HEK293 (cell line): ENCODE results near the gene ZNF594.
"Not testable (repeated sequence)": the region's sequence is repeated elsewhere in the genome, so short reads cannot be mapped to it uniquely, and the experiment has no call there.

Experiments used
- CTCF ChIA-PET: fragments of 350-600 bp; formaldehyde crosslinking; extraction: SDS; loops from one replicate; lab custom pipeline; 2021; ENCODE audit warnings: antibody characterized with exemption; lab: Yijun Ruan, JAX
- POLR2A ChIA-PET: fragments of 300-600 bp; formaldehyde crosslinking; extraction: SDS; loops from one replicate; lab custom pipeline; 2020; ENCODE audit warnings: antibody characterized with exemption, inconsistent platforms; lab: Yijun Ruan, JAX
- H3K27ac ChIP-seq: fragments of 200-500 bp; sonication (Bioruptor generic); 2 replicates; pipeline ENCODE4 v1.5.1; 2014; ENCODE audit warnings: low read depth, low read length, control low read depth, inconsistent platforms; ENCODE audit errors: extremely low read depth
- H3K36me3 ChIP-seq, 2 experiments: fragments of 200-500 bp in 1 of 2; sonication (Bioruptor generic) in 1 of 2; 1 replicate in 1 of 2; 2 replicates in 1 of 2; pipeline ENCODE4 v1.5.1; 2014 to 2017; ENCODE audit warnings: inconsistent platforms in 2 of 2, low read length in 2 of 2; ENCODE audit not compliant: control insufficient read depth in 2 of 2, insufficient read depth in 1 of 2
- H3K4me1 ChIP-seq: fragments of 200-500 bp; sonication (Bioruptor generic); 2 replicates; pipeline ENCODE4 v1.5.1; 2014; ENCODE audit warnings: mild to moderate bottlenecking, low read length, inconsistent platforms; ENCODE audit not compliant: control insufficient read depth, insufficient read depth
- H3K4me3 ChIP-seq: 2 replicates; pipeline ENCODE4 v1.5.1; 2011; ENCODE audit warnings: low read depth, mild to moderate bottlenecking, control low read depth, low read length, moderate library complexity
- H3K9me3 ChIP-seq: fragments of 200-500 bp; sonication (Bioruptor generic); 2 replicates; pipeline ENCODE4 v1.5.1; 2014; ENCODE audit warnings: low read depth, low read length, inconsistent platforms; ENCODE audit not compliant: control insufficient read depth, insufficient read depth
- BCL11A ChIP-seq: fragments of 450-650 bp; formaldehyde crosslinking; IDR thresholded peaks from 2 replicates; pipeline ENCODE4 v1.5.1; 2016; ENCODE audit warnings: low read depth, missing biosample characterization, missing genetic modification characterization
- MZF1 ChIP-seq: fragments of 450-650 bp; formaldehyde crosslinking; IDR thresholded peaks from 2 replicates; pipeline ENCODE4 v1.5.1; 2017; ENCODE audit warnings: missing biosample characterization, missing genetic modification characterization, borderline replicate concordance
- OSR2 ChIP-seq: fragments of 450-650 bp; formaldehyde crosslinking; IDR thresholded peaks from 2 replicates; pipeline ENCODE4 v1.5.1; 2016; ENCODE audit warnings: missing biosample characterization, missing genetic modification characterization
- PRDM4 ChIP-seq: fragments of 450-650 bp; formaldehyde crosslinking; IDR thresholded peaks from 2 replicates; pipeline ENCODE4 v1.5.1; 2017; ENCODE audit warnings: missing biosample characterization, missing genetic modification characterization
- REPIN1 ChIP-seq: fragments of 450-650 bp; formaldehyde crosslinking; IDR thresholded peaks from 2 replicates; pipeline ENCODE4 v1.5.1; 2017; ENCODE audit warnings: missing biosample characterization, missing genetic modification characterization, low read depth
- SP3 ChIP-seq: fragments of 450-650 bp; formaldehyde crosslinking; IDR thresholded peaks from 2 replicates; pipeline ENCODE4 v1.5.1; 2016; ENCODE audit warnings: missing biosample characterization, missing genetic modification characterization
- TCF7L2 ChIP-seq: IDR thresholded peaks from 2 replicates; pipeline ENCODE4 v1.6.1; 2011; ENCODE audit warnings: low read depth, mild to moderate bottlenecking, inconsistent platforms, low read length, moderate library complexity, borderline replicate concordance
- ZBTB20 ChIP-seq: fragments of 450-650 bp; formaldehyde crosslinking; IDR thresholded peaks from 2 replicates; pipeline ENCODE4 v1.5.1; 2016; ENCODE audit warnings: missing biosample characterization, missing genetic modification characterization
- ZFP3 ChIP-seq: fragments of 450-650 bp; formaldehyde crosslinking; IDR thresholded peaks from 2 replicates; pipeline ENCODE4 v1.5.1; 2016; ENCODE audit warnings: low read depth, missing biosample characterization, missing genetic modification characterization
- ZNF654 ChIP-seq: fragments of 450-650 bp; formaldehyde crosslinking; IDR thresholded peaks from 2 replicates; pipeline ENCODE4 v1.5.1; 2016; ENCODE audit warnings: low read depth, missing biosample characterization, missing genetic modification characterization
- ZNF837 ChIP-seq: fragments of 450-650 bp; formaldehyde crosslinking; IDR thresholded peaks from 2 replicates; pipeline ENCODE4 v1.5.1; 2016; ENCODE audit warnings: missing biosample characterization, missing genetic modification characterization
- TF ChIP-seq, protein P1 (sequence below): fragments of 450-650 bp; formaldehyde crosslinking; IDR thresholded peaks from 2 replicates; pipeline ENCODE4 v1.5.1; 2016; ENCODE audit warnings: missing biosample characterization, missing genetic modification characterization

ZNF594 gene

GRCh38 chr17:5135726-5136579 is 55.7 kb downstream of the ZNF594 start:
- CTCF ChIA-PET: interaction anchor here (0.6 kb wide), 1 partner anchor 412 kb away, joined by 4 read pairs; no protein-coding TSS in a partner anchor
- TF ChIP-seq, protein P1, sequence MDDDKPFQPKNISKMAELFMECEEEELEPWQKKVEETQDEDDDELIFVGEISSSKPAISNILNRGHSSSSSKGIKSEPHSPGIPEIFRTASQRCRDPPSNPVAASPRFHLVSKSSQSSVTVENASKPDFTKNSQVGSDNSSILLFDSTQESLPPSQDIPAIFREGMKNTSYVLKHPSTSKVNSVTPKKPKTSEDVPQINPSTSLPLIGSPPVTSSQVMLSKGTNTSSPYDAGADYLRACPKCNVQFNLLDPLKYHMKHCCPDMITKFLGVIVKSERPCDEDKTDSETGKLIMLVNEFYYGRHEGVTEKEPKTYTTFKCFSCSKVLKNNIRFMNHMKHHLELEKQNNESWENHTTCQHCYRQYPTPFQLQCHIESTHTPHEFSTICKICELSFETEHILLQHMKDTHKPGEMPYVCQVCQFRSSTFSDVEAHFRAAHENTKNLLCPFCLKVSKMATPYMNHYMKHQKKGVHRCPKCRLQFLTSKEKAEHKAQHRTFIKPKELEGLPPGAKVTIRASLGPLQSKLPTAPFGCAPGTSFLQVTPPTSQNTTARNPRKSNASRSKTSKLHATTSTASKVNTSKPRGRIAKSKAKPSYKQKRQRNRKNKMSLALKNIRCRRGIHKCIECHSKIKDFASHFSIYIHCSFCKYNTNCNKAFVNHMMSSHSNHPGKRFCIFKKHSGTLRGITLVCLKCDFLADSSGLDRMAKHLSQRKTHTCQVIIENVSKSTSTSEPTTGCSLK (tag by site-specific recombination): no peak
- TF ChIP-seq PRDM4 (tag by site-specific recombination) (no peak), MZF1 (tag by site-specific recombination) (no peak), ZFP3 (no peak), SP3 (tag by site-specific recombination) (no peak), TCF7L2 (no peak), OSR2 (tag by site-specific recombination) (no peak), ZBTB20 (no peak), ZNF837 (no peak), REPIN1 (tag by site-specific recombination) (no peak), BCL11A (tag by site-specific recombination) (no peak), ZNF654 (tag by site-specific recombination) (no peak)
- Histone ChIP-seq H3K4me3 (no peak overlapping the region), H3K36me3 (no peaks in the 10 kb centered on the region), H3K9me3 (no peaks in the 10 kb centered on the region), H3K27ac (no peak overlapping the region), H3K4me1 (no peaks in the 10 kb centered on the region)
- POLR2A ChIA-PET: no interaction called here

- H3K9me3 ChIP-seq, H3K4me1 ChIP-seq: not testable (repeated sequence)
- CTCF ChIA-PET: interaction anchor here (0.6 to 0.7 kb wide), 3 partner anchors 72 to 170 kb away, joined by 3 to 6 read pairs (median 4); no protein-coding TSS in a partner anchor
Measured at GRCh38 chr17:5135131-5135712, 56.4 kb downstream of the ZNF594 start.

GRCh38 chr17:5134571-5134970 is 57.1 kb downstream of the ZNF594 start:
- H3K4me1 ChIP-seq, H3K36me3 ChIP-seq, H3K4me3 ChIP-seq, H3K9me3 ChIP-seq, H3K27ac ChIP-seq, POLR2A ChIA-PET: not testable (repeated sequence)
- CTCF ChIA-PET: interaction anchor here (0.6 to 0.7 kb wide), 2 partner anchors 71 to 169 kb away, joined by 3 to 6 read pairs; no protein-coding TSS in a partner anchor

More at GRCh38 chr17:5135131-5135712, 56.4 kb downstream of the ZNF594 start:
- H3K27ac ChIP-seq, POLR2A ChIA-PET, H3K4me3 ChIP-seq, H3K36me3 ChIP-seq: not testable (repeated sequence)

GRCh38 chr17:5133961-5134360 is 57.7 kb downstream of the ZNF594 start:
- POLR2A ChIA-PET, H3K4me1 ChIP-seq, H3K36me3 ChIP-seq, H3K27ac ChIP-seq, H3K4me3 ChIP-seq, CTCF ChIA-PET, H3K9me3 ChIP-seq: not testable (repeated sequence)
